Neutrophil (primary cell): ENCODE measurements around the gene CASKIN2.
A peak's percentile ranks its signal among the peaks of the same experiment; 100 is the strongest.
"Not testable (repeated sequence)": the region's sequence is repeated elsewhere in the genome, so short reads cannot be mapped to it uniquely, and the experiment has no call there.

Experiments used
- H3K27ac ChIP-seq: fragments of 200-600 bp; sonication (generic); 2 replicates; pipeline ENCODE4 v1.5.1; 2016; ENCODE audit warnings: mild to moderate bottlenecking, moderate library complexity
- H3K27me3 ChIP-seq: fragments of 200-600 bp; sonication (generic); 2 replicates; pipeline ENCODE4 v1.6.0; 2016; ENCODE audit warnings: mild to moderate bottlenecking
- H3K36me3 ChIP-seq: fragments of 200-600 bp; sonication (generic); 2 replicates; pipeline ENCODE4 v1.5.1; 2017
- H3K4me1 ChIP-seq, 2 experiments: fragments of 200-600 bp in 1 of 2; sonication (generic) in 1 of 2; 1 replicate in 1 of 2; 2 replicates in 1 of 2; pipeline versions ENCODE4 v1.5.1 to v1.6.1; 2013 to 2016; ENCODE audit warnings: low read depth in 1 of 2, low read length in 1 of 2, mild to moderate bottlenecking in 1 of 2, moderate library complexity in 1 of 2; ENCODE audit not compliant: control insufficient read depth in 1 of 2, insufficient read depth in 1 of 2
- H3K4me3 ChIP-seq, 2 experiments: fragments of 200-600 bp in 1 of 2; sonication (generic) in 1 of 2; 1 replicate in 1 of 2; 2 replicates in 1 of 2; pipeline ENCODE4 v1.5.1; 2013 to 2016; ENCODE audit warnings: low read depth in 1 of 2, low read length in 1 of 2, mild to moderate bottlenecking in 1 of 2, moderate library complexity in 1 of 2
- H3K9me3 ChIP-seq: fragments of 200-600 bp; sonication (generic); 2 replicates; pipeline ENCODE4 v1.5.1; 2016
- TF ChIP-seq, protein P1 (sequence below): fragments of 200-600 bp; sonication (generic); IDR thresholded peaks from 2 replicates; pipeline ENCODE4 v1.5.1; 2016; ENCODE audit warnings: antibody characterized with exemption

The CASKIN2 gene

DNA sequence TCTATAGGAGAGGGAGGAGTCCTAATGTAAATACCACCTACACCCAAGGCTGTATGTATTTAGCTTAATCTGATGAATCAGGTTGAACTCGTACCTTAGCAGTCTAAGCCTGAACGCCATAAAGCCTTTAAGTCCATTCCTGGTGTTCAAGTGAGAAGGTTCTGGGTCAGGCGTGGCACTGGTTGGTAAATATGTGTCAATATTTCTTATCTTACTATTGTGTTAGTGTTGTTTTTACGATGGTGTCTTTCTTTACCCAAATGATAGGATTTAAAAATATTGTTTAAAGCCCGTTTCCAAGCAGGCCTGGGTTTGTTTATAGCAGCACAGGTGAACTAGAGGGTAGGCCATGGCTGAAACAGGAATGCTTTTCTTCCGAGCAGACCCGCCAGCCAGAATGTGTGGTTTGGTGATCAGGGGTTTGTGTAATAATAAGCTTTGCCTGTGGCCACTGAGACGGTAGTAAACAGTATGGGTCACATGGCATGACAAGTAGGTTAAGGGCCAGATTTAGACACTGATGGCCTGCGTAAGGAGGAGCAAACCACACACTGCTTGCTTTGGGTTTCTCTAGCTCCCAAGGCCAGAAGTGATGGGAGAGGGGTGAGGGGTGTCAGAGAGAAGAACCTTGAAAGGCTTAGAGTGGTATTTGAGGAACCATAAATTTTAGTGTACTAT is 55.6 kb downstream of the CASKIN2 start:
- TF ChIP-seq, protein P1, sequence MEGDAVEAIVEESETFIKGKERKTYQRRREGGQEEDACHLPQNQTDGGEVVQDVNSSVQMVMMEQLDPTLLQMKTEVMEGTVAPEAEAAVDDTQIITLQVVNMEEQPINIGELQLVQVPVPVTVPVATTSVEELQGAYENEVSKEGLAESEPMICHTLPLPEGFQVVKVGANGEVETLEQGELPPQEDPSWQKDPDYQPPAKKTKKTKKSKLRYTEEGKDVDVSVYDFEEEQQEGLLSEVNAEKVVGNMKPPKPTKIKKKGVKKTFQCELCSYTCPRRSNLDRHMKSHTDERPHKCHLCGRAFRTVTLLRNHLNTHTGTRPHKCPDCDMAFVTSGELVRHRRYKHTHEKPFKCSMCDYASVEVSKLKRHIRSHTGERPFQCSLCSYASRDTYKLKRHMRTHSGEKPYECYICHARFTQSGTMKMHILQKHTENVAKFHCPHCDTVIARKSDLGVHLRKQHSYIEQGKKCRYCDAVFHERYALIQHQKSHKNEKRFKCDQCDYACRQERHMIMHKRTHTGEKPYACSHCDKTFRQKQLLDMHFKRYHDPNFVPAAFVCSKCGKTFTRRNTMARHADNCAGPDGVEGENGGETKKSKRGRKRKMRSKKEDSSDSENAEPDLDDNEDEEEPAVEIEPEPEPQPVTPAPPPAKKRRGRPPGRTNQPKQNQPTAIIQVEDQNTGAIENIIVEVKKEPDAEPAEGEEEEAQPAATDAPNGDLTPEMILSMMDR: no peak

DNA sequence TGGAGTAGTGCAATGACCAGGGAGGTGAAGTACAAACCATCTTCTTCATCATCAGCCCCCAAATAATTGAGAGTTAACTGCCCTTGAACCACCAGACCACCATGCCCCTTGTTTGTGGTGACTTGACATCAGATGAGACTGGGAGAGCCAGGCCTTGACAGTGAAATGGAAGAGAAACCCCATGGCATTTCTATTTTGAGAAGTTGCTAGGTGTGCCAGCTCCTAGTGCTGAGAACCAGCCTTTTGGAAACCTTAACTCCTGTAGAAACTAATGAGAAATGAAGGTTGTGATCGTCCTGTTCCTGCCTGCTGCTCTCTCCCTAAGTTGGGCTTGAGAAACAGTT is 56.1 kb downstream of the CASKIN2 start:
- Histone ChIP-seq H3K27me3 (peaks cover 6% of the 10 kb centered on the region), H3K9me3 (no peaks in the 10 kb centered on the region), H3K36me3 (no peaks in the 10 kb centered on the region), H3K27ac (no peak overlapping the region), H3K4me3 (no peak overlapping the region), H3K4me1 (peaks cover 17 to 18% of the 10 kb centered on the region in 2 experiments)
- TF ChIP-seq, protein P1: no peak

More for the DNA sequence above, 55.6 kb downstream of the CASKIN2 start:
- Histone ChIP-seq H3K4me3 (no peak overlapping the region), H3K36me3 (no peaks in the 10 kb centered on the region), H3K27ac (no peak overlapping the region), H3K27me3 (peaks cover 6% of the 10 kb centered on the region), H3K9me3 (no peaks in the 10 kb centered on the region), H3K4me1 (peaks cover 17 to 18% of the 10 kb centered on the region in 2 experiments)

DNA sequence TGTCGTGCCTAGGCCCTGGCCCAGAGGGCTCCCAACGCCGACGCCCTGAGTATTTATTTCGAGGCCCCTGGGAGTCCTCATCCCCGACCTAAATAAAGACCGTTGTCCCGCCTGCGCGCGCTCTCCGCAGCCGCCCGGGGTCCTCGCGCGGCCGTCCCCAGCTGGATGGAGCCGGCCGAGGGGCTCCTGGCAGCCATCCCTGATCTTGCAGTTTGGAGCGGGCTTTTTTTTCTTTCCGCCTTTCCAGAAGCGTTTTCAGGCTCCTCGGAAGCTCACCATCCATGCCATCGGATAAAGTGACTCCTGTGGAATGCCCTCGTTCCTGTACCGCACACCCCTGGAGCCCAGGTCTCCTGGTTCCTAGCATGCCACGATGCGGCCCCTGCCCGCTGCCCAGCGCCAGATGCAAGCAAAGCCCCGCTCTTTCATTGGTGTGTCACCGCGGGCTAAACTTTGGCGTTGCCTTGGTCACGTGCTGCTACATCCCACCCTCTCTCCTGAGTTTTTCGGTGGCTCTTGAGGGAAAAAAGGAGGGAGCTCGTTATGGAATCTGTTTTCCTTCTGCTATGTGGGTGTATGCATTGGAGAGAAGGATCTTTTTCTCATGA is 58.2 kb downstream of the CASKIN2 start:
- Histone ChIP-seq H3K27ac (no peak overlapping the region), H3K4me3 (peak overlapping the region; percentile 78 to 79), H3K4me1 (peaks cover 17 to 18% of the 10 kb centered on the region in 2 experiments), H3K36me3 (no peaks in the 10 kb centered on the region), H3K9me3 (no peaks in the 10 kb centered on the region), H3K27me3 (peaks cover 6% of the 10 kb centered on the region)
- TF ChIP-seq, protein P1: no peak

DNA sequence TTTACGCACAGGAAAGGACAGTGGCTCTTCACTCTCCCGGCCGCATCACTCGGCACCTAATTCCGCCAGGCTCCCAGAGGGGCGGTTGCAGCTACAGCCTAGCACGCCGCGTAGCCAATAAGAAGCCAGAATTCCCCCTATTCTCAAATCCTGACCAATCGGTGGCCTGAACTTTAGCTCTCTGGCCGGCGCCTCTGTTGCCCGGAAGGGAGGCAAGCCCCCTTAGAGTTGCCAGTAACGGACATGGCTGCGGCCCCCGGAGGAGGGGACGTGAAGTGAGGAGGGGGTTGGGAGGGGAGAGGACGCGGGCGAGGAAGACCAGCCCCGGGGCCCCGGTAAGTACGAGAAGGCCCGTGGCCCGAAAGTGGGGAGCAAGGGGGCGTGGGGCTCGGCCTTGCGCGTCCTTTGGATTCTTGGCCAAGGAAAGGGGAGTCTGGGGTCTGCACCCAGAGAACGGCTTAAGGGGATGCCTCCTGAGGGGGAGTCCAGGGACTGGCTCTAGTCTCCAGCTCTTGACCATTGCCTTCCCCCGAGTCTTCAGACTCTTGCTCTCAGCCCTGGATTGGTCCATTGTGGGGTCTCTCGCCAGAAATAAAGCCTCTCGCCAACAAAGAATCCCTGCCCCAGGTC is 58.8 kb downstream of the CASKIN2 start, which contains the start of gene TMEM94:
Gene TMEM94, plus strand, starts transcription at position 219 of the 630 bp plus-strand sequence. CDS start 15,271 bp downstream, outside the sequence.
- TF ChIP-seq, protein P1: no peak
- Histone ChIP-seq H3K9me3 (no peaks in the 10 kb centered on the region), H3K27me3 (peaks cover 6% of the 10 kb centered on the region), H3K4me3 (peak within 1 kb of the TSS; percentile 78 to 79), H3K4me1 (peaks cover 17 to 18% of the 10 kb centered on the region in 2 experiments), H3K27ac (peak within 1 kb of the TSS; percentile 57), H3K36me3 (no peaks in the 10 kb centered on the region)

DNA sequence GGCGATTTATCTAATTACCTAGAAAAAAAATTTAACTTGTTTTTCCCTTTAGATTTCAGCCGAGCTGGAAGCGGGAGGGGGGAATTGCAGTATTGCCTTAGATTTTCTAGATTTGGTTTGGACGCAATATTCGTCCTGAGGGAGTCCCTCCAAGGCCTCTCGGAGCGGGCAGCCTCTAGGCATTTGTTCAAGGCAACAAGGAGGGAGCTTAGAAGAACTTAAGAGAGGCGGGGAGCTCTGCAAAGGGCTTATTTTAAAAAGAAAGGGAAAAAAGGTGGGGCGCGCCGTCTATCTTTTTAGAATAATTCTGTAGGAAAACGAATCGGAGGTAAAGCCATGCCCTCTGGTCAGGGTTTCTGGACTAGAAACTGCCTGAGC is 59.3 kb downstream of the CASKIN2 start:
- Histone ChIP-seq H3K27me3 (peaks cover 6% of the 10 kb centered on the region), H3K27ac (peak overlapping the region; percentile 57), H3K4me3 (peak overlapping the region; percentile 78 to 79), H3K4me1 (peaks cover 17 to 18% of the 10 kb centered on the region in 2 experiments), H3K36me3 (no peaks in the 10 kb centered on the region), H3K9me3 (no peaks in the 10 kb centered on the region)
- TF ChIP-seq, protein P1: no peak

DNA sequence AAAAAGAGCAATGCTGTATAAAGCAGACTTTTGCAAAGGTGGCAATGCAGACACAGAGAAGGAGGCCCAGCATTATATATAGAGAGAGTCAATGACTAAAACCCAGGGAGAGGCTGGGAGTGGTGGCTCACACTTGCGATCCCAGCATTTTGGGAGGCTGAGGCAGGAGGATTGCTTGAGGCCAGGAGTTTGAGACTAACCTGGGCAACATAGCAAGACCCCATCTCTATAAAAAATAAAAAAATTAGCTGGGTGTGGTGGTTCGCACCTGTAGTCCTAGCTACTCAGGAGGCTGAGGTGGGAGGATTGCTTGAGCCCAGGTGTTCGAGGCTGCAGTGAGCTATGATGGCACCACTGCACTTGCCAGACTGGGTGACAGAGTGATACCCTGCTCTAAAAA is 60.7 kb downstream of the CASKIN2 start:
- H3K27me3 ChIP-seq, H3K9me3 ChIP-seq, H3K4me3 ChIP-seq, H3K27ac ChIP-seq, H3K36me3 ChIP-seq: not testable (repeated sequence)
- peaks cover 17 to 18% of the 10 kb centered on the region in 2 experiments for H3K4me1 ChIP-seq
